22Rv1 (cell line): Measurements from ENCODE around the gene HS6ST1.
"Not testable (repeated sequence)": the region's sequence is repeated elsewhere in the genome, so short reads cannot be mapped to it uniquely, and the experiment has no call there.

Source experiments
- H3K27ac ChIP-seq: fragments of 450-650 bp; 2 replicates; pipeline ENCODE4 v1.5.1; 2017
- CTCF ChIP-seq: fragments of 450-650 bp; IDR thresholded peaks from 2 replicates; pipeline ENCODE4 v1.5.1; 2017; ENCODE audit warnings: mild to moderate bottlenecking
- ZFX ChIP-seq: fragments of 450-650 bp; IDR thresholded peaks from 2 replicates; pipeline ENCODE4 v1.6.1; 2017; ENCODE audit warnings: antibody characterized with exemption, borderline replicate concordance

Gene HS6ST1

GRCh38 chr2:128271597-128271910 lies 47.1 kb downstream of the HS6ST1 start:
- TF ChIP-seq ZFX: no peak
- no peak for TF ChIP-seq CTCF
- no peak overlapping the region for H3K27ac ChIP-seq

- H3K27ac ChIP-seq: no peak overlapping the region
- no peak for TF ChIP-seq ZFX
- no peak for TF ChIP-seq CTCF
These were observed 47.7 kb downstream of the HS6ST1 start for GRCh38 chr2:128270672-128271596.

- H3K27ac ChIP-seq: no peak overlapping the region
- TF ChIP-seq ZFX (no peak), CTCF (no peak)
These were observed 48.5 kb downstream of the HS6ST1 start for GRCh38 chr2:128269990-128270671.

GRCh38 chr2:128269063-128269989 lies 49.3 kb downstream of the HS6ST1 start:
- TF ChIP-seq ZFX (no peak), CTCF (no peak)
- no peak overlapping the region for H3K27ac ChIP-seq

GRCh38 chr2:128268611-128269010 lies 50.1 kb downstream of the HS6ST1 start:
- not testable (repeated sequence) for H3K27ac ChIP-seq

GRCh38 chr2:128268145-128268544 lies 50.5 kb downstream of the HS6ST1 start:
- H3K27ac ChIP-seq: not testable (repeated sequence)

GRCh38 chr2:128267649-128268048 lies 51.0 kb downstream of the HS6ST1 start:
- H3K27ac ChIP-seq: not testable (repeated sequence)

GRCh38 chr2:128267197-128267596 lies 51.5 kb downstream of the HS6ST1 start:
- H3K27ac ChIP-seq: not testable (repeated sequence)

GRCh38 chr2:128266463-128266862 lies 52.2 kb downstream of the HS6ST1 start:
- not testable (repeated sequence) for H3K27ac ChIP-seq

GRCh38 chr2:128265608-128265993 lies 53.1 kb downstream of the HS6ST1 start:
- not testable (repeated sequence) for H3K27ac ChIP-seq
